HUES48 (cell line): ENCODE results near the gene TMEM131L.
A peak's percentile ranks its signal among the peaks of the same experiment; 100 is the strongest.
"Not testable (repeated sequence)": the region's sequence is repeated elsewhere in the genome, so short reads cannot be mapped to it uniquely, and the experiment has no call there.

ENCODE experiments used
- H3K27ac ChIP-seq: one replicate; pipeline ENCODE4 v1.7.0; 2013; ENCODE audit warnings: low read depth, low read length, inconsistent platforms
- H3K27me3 ChIP-seq: 2 replicates; pipeline ENCODE4 v1.6.1; 2013; ENCODE audit warnings: mild to moderate bottlenecking, low read length; ENCODE audit not compliant: control insufficient read depth, insufficient read depth
- H3K36me3 ChIP-seq: 2 replicates; pipeline ENCODE4 v1.6.1; 2013; ENCODE audit warnings: low read length; ENCODE audit not compliant: control insufficient read depth, insufficient read depth
- H3K4me1 ChIP-seq: 2 replicates; pipeline ENCODE4 v1.6.1; 2013; ENCODE audit warnings: mild to moderate bottlenecking, low read length; ENCODE audit not compliant: control insufficient read depth, insufficient read depth
- H3K4me3 ChIP-seq: 2 replicates; pipeline ENCODE4 v1.5.1; 2013; ENCODE audit warnings: mild to moderate bottlenecking, low read depth, low read length
- H3K9ac ChIP-seq: 2 replicates; pipeline ENCODE4 v1.6.1; 2013; ENCODE audit warnings: mild to moderate bottlenecking, low read depth, low read length, moderate library complexity
- H3K9me3 ChIP-seq: 2 replicates; pipeline ENCODE4 v1.6.1; 2013; ENCODE audit warnings: low read length; ENCODE audit not compliant: control insufficient read depth, insufficient read depth

Gene TMEM131L

GRCh38 chr4:153466081-153466948 lies at the start of gene TMEM131L:
Gene TMEM131L (plus strand): TSS chr4:153466360. CDS start chr4:153466398, 38 bp downstream.
- Histone ChIP-seq H3K36me3 (0 out of 2 replicates have a peak, but pooled peaks cover 5% of the 10 kb centered on the region), H3K27me3 (peaks cover 9% of the 10 kb centered on the region; the same call in 1 of the 2 replicates), H3K27ac (peak within 1 kb of the TSS; percentile 83), H3K4me3 (peak within 1 kb of the TSS; percentile 96), H3K4me1 (peaks cover 27% of the 10 kb centered on the region), H3K9me3 (no peaks in the 10 kb centered on the region), H3K9ac (peak within 1 kb of the TSS; percentile 82)

DNA sequence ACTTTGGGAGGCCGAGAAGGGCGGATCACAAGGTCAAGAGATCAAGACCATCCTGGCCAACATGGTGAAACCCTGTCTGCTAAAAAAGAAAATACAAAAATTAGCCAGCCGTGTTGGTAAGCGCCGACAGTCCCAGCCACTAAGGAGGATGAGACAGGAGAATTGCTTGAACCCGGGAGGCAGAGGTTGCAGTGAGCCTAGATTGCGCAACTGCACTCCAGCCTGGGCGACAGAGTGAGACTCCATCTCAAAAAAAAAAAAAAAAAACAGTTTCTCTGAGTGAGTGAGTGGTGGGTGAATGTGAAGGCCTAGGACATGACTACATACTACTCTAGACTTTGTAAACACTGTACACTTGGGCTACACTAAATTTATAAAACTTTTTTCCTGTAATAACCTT lies 49.7 kb upstream of the TMEM131L start:
- not testable (repeated sequence) for H3K36me3 ChIP-seq, H3K27ac ChIP-seq, H3K4me3 ChIP-seq, H3K9me3 ChIP-seq, H3K27me3 ChIP-seq, H3K9ac ChIP-seq
- peaks cover 10% of the 10 kb centered on the region; the same call in 1 of the 2 replicates for H3K4me1 ChIP-seq

GRCh38 chr4:153418121-153418520 lies 48.0 kb upstream of the TMEM131L start:
- Histone ChIP-seq H3K27ac (peak overlapping the region; percentile 41), H3K4me3 (no peak overlapping the region), H3K4me1 (peaks cover 10% of the 10 kb centered on the region; the same call in 1 of the 2 replicates), H3K9me3 (no peaks in the 10 kb centered on the region), H3K27me3 (no peaks in the 10 kb centered on the region), H3K36me3 (no peaks in the 10 kb centered on the region; the same call in 1 of the 2 replicates), H3K9ac (no peak overlapping the region)

GRCh38 chr4:153418558-153418957 lies 47.6 kb upstream of the TMEM131L start:
- Histone ChIP-seq H3K4me1 (peaks cover 10% of the 10 kb centered on the region; the same call in 1 of the 2 replicates), H3K27ac (peak overlapping the region; percentile 41), H3K4me3 (no peak overlapping the region)

DNA sequence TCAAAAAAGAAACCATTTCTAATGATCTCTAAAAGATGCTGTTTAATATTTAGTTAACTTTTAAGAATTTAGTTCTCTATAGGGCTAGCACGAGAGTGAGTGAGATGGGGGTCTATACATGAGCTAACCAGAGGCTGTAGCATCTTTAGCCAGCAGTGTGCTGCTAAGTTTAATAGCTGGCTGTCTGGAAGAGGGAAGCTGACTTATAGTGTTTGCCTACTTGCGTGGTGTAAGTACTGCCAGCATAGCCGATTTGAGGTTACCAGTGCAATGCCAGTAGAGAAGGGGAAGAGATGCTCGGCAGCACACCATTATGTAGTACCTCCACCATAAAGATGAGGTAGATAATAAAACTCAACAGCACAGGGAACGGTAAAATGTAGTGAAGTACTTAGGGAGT lies 47.1 kb upstream of the TMEM131L start:
- Histone ChIP-seq H3K4me3 (no peak overlapping the region), H3K27ac (no peak overlapping the region), H3K9me3 (no peaks in the 10 kb centered on the region), H3K36me3 (no peaks in the 10 kb centered on the region; the same call in 1 of the 2 replicates), H3K9ac (no peak overlapping the region), H3K4me1 (peaks cover 10% of the 10 kb centered on the region; the same call in 1 of the 2 replicates), H3K27me3 (no peaks in the 10 kb centered on the region)

More at GRCh38 chr4:153418558-153418957, 47.6 kb upstream of the TMEM131L start:
- Histone ChIP-seq H3K27me3 (no peaks in the 10 kb centered on the region), H3K36me3 (no peaks in the 10 kb centered on the region; the same call in 1 of the 2 replicates), H3K9me3 (no peaks in the 10 kb centered on the region), H3K9ac (no peak overlapping the region)

DNA sequence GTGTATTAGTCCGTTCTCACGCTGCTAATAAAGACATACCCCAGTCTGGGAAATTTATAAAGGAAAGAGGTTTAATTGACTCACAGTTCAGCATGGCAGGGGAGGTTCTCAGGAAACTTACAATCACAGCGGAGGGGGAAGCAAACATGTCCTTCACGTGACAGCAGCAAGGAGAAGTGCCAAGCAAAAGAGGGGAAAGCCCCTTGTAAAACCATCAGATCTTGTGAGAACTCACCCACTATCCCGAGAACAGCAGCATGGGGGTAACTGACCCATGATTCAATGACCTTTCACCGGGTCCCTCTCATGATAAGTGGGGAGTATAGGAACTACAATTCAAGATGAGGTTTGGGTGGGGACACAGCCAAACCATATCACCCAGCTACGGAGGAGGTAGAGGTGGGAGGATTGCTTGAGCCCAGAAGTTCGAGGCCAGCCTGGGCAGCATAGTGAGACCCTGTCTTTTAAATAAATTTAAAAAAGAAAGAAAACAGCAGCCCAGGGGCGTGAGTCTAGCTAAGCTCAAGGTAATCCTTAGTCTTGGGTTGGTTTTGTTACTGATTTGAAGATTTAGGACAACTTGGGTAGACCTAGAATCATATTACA lies 46.4 kb upstream of the TMEM131L start:
- Histone ChIP-seq H3K4me3 (no peak overlapping the region), H3K9me3 (no peaks in the 10 kb centered on the region), H3K9ac (no peak overlapping the region), H3K27ac (no peak overlapping the region), H3K27me3 (no peaks in the 10 kb centered on the region), H3K36me3 (no peaks in the 10 kb centered on the region; the same call in 1 of the 2 replicates), H3K4me1 (peaks cover 10% of the 10 kb centered on the region; the same call in 1 of the 2 replicates)

- Histone ChIP-seq H3K36me3 (no peaks in the 10 kb centered on the region; the same call in 1 of the 2 replicates), H3K27ac (no peak overlapping the region), H3K27me3 (no peaks in the 10 kb centered on the region), H3K9ac (no peak overlapping the region), H3K9me3 (no peaks in the 10 kb centered on the region), H3K4me3 (no peak overlapping the region), H3K4me1 (peaks cover 10% of the 10 kb centered on the region; the same call in 1 of the 2 replicates)
Measured at GRCh38 chr4:153420361-153420760, 45.8 kb upstream of the TMEM131L start.

DNA sequence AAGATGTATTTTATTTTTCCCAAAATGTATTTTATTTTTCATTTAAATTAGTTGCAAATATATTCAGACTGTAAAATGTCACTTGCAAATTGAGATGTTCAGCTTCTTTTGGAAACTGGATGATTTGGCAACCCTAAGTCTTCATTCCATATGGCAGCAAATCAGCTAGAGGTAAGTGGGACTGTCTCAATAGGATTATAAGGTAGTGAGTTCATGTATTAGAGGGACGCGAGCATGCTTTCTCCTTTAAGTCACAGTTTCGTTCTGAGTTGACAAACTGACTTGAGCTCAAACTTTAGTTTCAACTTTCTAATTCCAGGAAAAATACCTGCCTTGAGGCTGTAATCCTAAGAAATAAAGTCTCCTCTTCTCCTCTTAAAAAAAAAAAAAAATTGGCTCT lies 44.2 kb upstream of the TMEM131L start:
- Histone ChIP-seq H3K9me3 (no peaks in the 10 kb centered on the region), H3K36me3 (no peaks in the 10 kb centered on the region), H3K27ac (no peak overlapping the region), H3K9ac (no peak overlapping the region), H3K4me1 (peaks cover 10% of the 10 kb centered on the region; the same call in 1 of the 2 replicates), H3K4me3 (no peak overlapping the region), H3K27me3 (no peaks in the 10 kb centered on the region)

DNA sequence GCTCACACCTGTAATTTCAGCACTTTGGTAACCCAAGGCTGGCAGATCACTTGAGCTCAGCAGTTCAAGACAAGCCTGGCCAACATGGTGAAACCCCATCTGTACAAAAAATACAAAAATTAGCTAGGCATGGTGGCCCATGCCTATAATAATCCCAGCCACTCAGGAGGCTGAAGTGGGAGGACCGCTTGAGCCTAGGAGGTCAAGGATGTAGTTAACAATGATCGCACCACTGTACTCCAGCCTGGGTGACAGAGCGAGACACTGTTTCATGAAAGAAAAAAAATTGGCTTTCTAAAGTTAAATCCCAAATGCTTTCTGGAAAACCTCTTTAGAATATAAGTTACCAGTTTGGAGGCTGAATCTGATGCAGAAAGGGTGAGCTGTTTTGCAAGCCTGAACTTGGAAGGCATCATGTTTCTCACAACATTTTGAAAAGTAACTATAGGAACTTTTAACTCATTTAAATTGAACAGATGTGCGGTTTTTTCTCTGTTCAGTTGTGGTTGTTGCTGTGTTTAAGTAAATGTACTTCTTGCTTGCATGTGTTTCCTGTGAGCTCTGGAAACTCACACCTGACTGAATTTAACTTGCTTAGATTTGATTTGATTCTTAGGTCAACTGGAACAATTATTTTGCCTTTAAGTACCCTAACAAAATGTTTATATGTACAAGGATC lies 39.8 kb upstream of the TMEM131L start:
- H3K9ac ChIP-seq, result no peak overlapping the region
- no peaks in the 10 kb centered on the region for H3K27me3 ChIP-seq
- H3K4me3 ChIP-seq, result no peak overlapping the region
- no peak overlapping the region for H3K27ac ChIP-seq
- no peaks in the 10 kb centered on the region for H3K4me1 ChIP-seq
- H3K9me3 ChIP-seq, result no peaks in the 10 kb centered on the region
- no peaks in the 10 kb centered on the region for H3K36me3 ChIP-seq

DNA sequence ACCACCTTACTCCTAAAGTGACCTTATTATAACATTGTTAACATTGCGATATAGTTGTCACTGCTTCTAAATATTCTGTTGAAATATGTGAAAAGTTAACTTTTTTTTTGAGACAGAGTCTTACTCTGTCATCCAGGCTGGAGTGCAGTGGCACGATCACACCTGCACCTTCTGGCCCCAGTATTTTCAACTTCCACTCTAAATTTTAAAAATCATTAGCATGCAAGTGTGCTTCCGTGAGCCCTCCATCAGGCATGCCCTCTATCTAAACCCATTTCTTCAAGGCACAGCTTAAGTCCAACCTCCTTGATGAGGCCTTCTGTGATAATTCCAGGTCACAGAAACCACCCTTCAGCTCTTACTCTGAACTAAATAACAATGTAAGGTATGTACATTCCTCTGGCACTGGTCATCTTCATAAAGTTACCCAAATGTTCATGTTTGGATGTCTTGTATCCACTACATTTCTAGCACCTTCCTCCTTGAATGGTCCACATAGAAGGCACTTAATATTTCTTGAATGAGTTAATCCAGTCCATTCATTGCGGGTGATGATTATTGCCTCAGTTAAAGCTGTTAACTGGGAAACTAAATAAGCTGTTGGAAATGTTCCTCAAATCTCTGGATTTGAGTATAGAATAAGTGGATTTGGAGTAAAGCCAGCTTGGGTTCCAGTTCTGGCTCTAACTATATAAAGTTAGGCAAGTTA lies 38.6 kb upstream of the TMEM131L start:
- H3K27ac ChIP-seq, result no peak overlapping the region
- H3K4me1 ChIP-seq, result no peaks in the 10 kb centered on the region
- H3K36me3 ChIP-seq, result no peaks in the 10 kb centered on the region
- no peaks in the 10 kb centered on the region for H3K9me3 ChIP-seq
- H3K27me3 ChIP-seq, result no peaks in the 10 kb centered on the region
- no peak overlapping the region for H3K9ac ChIP-seq
- no peak overlapping the region for H3K4me3 ChIP-seq
